Measurements from ENCODE around the gene UMPS. TPM values are rescaled to one million over a fixed set of nuclear protein-coding genes. Genes with fewer than 3 reads are reported as not detected.
"Not testable (repeated sequence)": the region's sequence is repeated elsewhere in the genome, so short reads cannot be mapped to it uniquely, and the experiment has no call there.

UMPS gene
- total RNA-seq, 1 experiment from 2014 or later, result 118 TPM

DNA sequence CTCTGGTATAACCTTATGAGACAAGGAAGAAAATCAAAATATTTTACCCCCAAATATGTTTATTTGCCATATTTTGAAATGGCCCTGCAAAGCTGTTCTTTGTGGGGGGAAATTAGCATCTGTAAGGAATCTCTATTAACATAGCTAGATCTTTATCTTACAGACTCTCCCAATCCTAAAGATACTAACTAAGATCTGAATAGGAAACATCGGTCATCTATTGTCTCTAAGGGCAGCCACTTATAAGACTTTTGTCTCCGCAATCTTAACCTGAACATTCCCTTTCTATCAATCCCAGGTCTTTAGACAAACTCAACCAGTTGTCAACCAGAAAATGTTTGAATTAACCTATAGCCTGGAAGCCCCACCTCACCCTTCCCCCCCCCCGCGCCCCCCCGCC lies 21.2 kb downstream of the UMPS start:
- no TSS peak for BruUV-seq (replicated peaks)
- intact Hi-C loops (cut with micrococcal nuclease; ENCODE audit: unreplicated experiment), result no loop called here
- no peaks in the 10 kb centered on the region for H3K9me3 ChIP-seq (ENCODE audit: low read depth, low read length, poor library complexity, severe bottlenecking)
- H3K27ac ChIP-seq (ENCODE audit: low read depth, low read length, poor library complexity, severe bottlenecking), result no peak overlapping the region
- no peak overlapping the region for H3K4me3 ChIP-seq (ENCODE audit: low read depth, low read length, poor library complexity, severe bottlenecking)
- CTCF ChIA-PET, result no interaction called here
- H3K4me1 ChIP-seq (ENCODE audit: insufficient read depth, low read length, poor library complexity, severe bottlenecking), result no peaks in the 10 kb centered on the region
- POLR2A ChIA-PET (ENCODE audit: low non-redundant PET), result no interaction called here
- no peak for DNase-seq (ENCODE audit: low spot score)
- TF ChIP-seq, protein P1, sequence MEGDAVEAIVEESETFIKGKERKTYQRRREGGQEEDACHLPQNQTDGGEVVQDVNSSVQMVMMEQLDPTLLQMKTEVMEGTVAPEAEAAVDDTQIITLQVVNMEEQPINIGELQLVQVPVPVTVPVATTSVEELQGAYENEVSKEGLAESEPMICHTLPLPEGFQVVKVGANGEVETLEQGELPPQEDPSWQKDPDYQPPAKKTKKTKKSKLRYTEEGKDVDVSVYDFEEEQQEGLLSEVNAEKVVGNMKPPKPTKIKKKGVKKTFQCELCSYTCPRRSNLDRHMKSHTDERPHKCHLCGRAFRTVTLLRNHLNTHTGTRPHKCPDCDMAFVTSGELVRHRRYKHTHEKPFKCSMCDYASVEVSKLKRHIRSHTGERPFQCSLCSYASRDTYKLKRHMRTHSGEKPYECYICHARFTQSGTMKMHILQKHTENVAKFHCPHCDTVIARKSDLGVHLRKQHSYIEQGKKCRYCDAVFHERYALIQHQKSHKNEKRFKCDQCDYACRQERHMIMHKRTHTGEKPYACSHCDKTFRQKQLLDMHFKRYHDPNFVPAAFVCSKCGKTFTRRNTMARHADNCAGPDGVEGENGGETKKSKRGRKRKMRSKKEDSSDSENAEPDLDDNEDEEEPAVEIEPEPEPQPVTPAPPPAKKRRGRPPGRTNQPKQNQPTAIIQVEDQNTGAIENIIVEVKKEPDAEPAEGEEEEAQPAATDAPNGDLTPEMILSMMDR (conservative IDR thresholded peaks at IDR 0.05; ENCODE audit: low read depth, low read length), result no peak
- no peak for TF ChIP-seq EZH2 (IDR thresholded peaks at IDR 0.05; ENCODE audit: borderline replicate concordance, low read depth, low read length, poor library complexity, severe bottlenecking)
- H3K36me3 ChIP-seq (ENCODE audit: insufficient read depth, low read length, poor library complexity, severe bottlenecking), result peaks cover 11% of the 10 kb centered on the region
- no peaks in the 10 kb centered on the region for H3K27me3 ChIP-seq (replicated peaks; ENCODE audit: insufficient read depth, low read depth, low read length, poor library complexity)

- H3K27me3 ChIP-seq (replicated peaks; ENCODE audit: insufficient read depth, low read depth, low read length, poor library complexity), result no peaks in the 10 kb centered on the region
- no peak overlapping the region for H3K27ac ChIP-seq (ENCODE audit: low read depth, low read length, poor library complexity, severe bottlenecking)
- no peak for TF ChIP-seq EZH2 (IDR thresholded peaks at IDR 0.05; ENCODE audit: borderline replicate concordance, low read depth, low read length, poor library complexity, severe bottlenecking)
- TF ChIP-seq, protein P1 (conservative IDR thresholded peaks at IDR 0.05; ENCODE audit: low read depth, low read length), result no peak
- ChIA-PET CTCF (no interaction called here), POLR2A (ENCODE audit: low non-redundant PET) (interaction anchor here (0.8 kb wide), 1 partner anchor 471 kb away, joined by 3 read pairs; no protein-coding TSS in a partner anchor)
- BruUV-seq (replicated peaks), result no TSS peak
- H3K4me3 ChIP-seq (ENCODE audit: low read depth, low read length, poor library complexity, severe bottlenecking), result no peak overlapping the region
- H3K36me3 ChIP-seq (ENCODE audit: insufficient read depth, low read length, poor library complexity, severe bottlenecking), result peaks cover 6% of the 10 kb centered on the region
- no peak for DNase-seq (ENCODE audit: low spot score)
- intact Hi-C loops (cut with micrococcal nuclease; ENCODE audit: unreplicated experiment), result no loop called here
- no peaks in the 10 kb centered on the region for H3K4me1 ChIP-seq (ENCODE audit: insufficient read depth, low read length, poor library complexity, severe bottlenecking)
- no peaks in the 10 kb centered on the region for H3K9me3 ChIP-seq (ENCODE audit: low read depth, low read length, poor library complexity, severe bottlenecking)
These were observed 21.8 kb downstream of the UMPS start for GRCh38 chr3:124752051-124752450.

DNA sequence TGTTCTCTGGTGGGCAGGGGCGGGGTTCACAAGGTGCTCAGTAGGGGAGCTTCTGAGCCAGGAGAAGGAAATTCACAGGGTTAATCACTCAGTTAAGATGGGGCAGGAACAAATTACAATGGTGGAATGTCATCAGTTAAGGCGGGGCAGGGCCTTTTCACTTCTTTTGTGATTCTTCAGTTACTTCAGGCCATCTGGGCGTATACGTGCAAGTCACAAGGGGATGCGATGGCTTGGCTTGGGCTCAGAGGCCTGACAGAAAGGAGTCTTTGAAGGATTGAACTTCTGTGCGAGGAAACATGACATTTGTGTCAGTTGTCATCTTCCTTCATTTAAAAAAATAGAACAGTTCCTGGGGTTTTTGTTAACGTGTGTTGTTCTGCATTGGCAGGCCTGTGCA lies 27.7 kb downstream of the UMPS start:
- H3K27me3 ChIP-seq (replicated peaks; ENCODE audit: insufficient read depth, low read depth, low read length, poor library complexity); H3K36me3 ChIP-seq (ENCODE audit: insufficient read depth, low read length, poor library complexity, severe bottlenecking); H3K27ac ChIP-seq (ENCODE audit: low read depth, low read length, poor library complexity, severe bottlenecking); H3K4me3 ChIP-seq (ENCODE audit: low read depth, low read length, poor library complexity, severe bottlenecking); BruUV-seq (replicated peaks); POLR2A ChIA-PET (ENCODE audit: low non-redundant PET); intact Hi-C loops (cut with micrococcal nuclease; ENCODE audit: unreplicated experiment); CTCF ChIA-PET; DNase-seq (ENCODE audit: low spot score); H3K9me3 ChIP-seq (ENCODE audit: low read depth, low read length, poor library complexity, severe bottlenecking): not testable (repeated sequence)
- peaks cover 12% of the 10 kb centered on the region for H3K4me1 ChIP-seq (ENCODE audit: insufficient read depth, low read length, poor library complexity, severe bottlenecking)

DNA sequence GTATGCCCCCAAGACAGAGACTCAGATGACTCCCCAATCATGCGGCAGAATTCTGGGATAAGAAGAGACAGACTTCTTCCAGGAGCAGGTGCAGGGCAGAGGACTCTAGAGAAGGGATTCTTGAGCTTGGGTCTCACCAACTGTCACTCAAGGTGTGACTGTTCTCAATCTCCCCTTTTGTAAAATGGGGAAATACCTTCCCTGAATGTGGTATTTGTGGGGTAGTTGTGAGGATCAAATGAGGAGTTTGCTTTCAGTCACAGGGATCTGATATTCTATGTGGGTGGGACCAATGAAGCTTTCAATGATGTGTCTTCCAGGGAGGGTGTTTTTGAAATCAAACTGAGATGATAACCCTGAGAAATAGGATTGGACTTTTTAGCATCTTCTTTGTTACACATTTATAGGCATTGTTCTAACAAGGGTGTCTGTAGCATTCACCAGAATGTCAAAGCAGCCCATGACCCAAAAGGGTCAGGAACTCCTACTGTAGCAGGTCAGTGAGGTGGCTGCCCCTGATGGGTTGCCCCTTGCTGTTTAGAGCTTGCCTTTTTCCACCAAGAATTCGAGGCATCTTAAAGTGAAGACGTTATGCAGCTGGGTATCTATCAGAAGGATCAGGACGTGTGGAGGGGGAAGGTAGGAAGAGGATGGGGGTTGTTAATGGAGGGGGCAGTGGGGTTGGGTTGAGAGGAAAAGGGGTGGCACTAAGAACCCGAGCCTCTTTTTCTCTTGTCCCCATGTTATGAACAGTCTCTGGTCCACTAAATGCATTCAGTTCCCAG lies 28.8 kb downstream of the UMPS start:
- Histone ChIP-seq H3K9me3 (ENCODE audit: low read depth, low read length, poor library complexity, severe bottlenecking) (no peaks in the 10 kb centered on the region), H3K27ac (ENCODE audit: low read depth, low read length, poor library complexity, severe bottlenecking) (no peak overlapping the region), H3K4me3 (ENCODE audit: low read depth, low read length, poor library complexity, severe bottlenecking) (no peak overlapping the region), H3K36me3 (ENCODE audit: insufficient read depth, low read length, poor library complexity, severe bottlenecking) (peaks cover 13% of the 10 kb centered on the region), H3K27me3 (replicated peaks; ENCODE audit: insufficient read depth, low read depth, low read length, poor library complexity) (no peaks in the 10 kb centered on the region), H3K4me1 (ENCODE audit: insufficient read depth, low read length, poor library complexity, severe bottlenecking) (peaks cover 12% of the 10 kb centered on the region)
- intact Hi-C loops (cut with micrococcal nuclease; ENCODE audit: unreplicated experiment), result no loop called here
- ChIA-PET CTCF (interaction anchor here (0.6 to 0.9 kb wide), 2 partner anchors 143 to 174 kb away, joined by 3 read pairs; no protein-coding TSS in a partner anchor), POLR2A (ENCODE audit: low non-redundant PET) (no interaction called here)
- BruUV-seq (replicated peaks), result no TSS peak
- TF ChIP-seq, protein P1 (conservative IDR thresholded peaks at IDR 0.05; ENCODE audit: low read depth, low read length), result no peak
- TF ChIP-seq EZH2 (IDR thresholded peaks at IDR 0.05; ENCODE audit: borderline replicate concordance, low read depth, low read length, poor library complexity, severe bottlenecking), result no peak
- DNase-seq (ENCODE audit: low spot score), result no peak
